ENCODE results near the gene LNX1.

LNX1 gene

GRCh38 chr4:53573696-53574095 is 17.6 kb downstream of the LNX1 start:
- TF ChIP-seq MAX (IDR thresholded peaks at IDR 0.05; ENCODE audit: low read depth, low read length) (no peak), CTCF (IDR thresholded peaks at IDR 0.05; ENCODE audit: low read depth, low read length) (no peak), MYC (IDR thresholded peaks at IDR 0.05; ENCODE audit: low read depth, low read length) (no peak), POLR2A (IDR thresholded peaks at IDR 0.05; ENCODE audit: extremely low read depth, insufficient read length) (no peak)
- no peak overlapping the region for H3K4me3 ChIP-seq (ENCODE audit: low read depth, low read length)
- DNase-seq (ENCODE audit: low read depth): no peak

DNA sequence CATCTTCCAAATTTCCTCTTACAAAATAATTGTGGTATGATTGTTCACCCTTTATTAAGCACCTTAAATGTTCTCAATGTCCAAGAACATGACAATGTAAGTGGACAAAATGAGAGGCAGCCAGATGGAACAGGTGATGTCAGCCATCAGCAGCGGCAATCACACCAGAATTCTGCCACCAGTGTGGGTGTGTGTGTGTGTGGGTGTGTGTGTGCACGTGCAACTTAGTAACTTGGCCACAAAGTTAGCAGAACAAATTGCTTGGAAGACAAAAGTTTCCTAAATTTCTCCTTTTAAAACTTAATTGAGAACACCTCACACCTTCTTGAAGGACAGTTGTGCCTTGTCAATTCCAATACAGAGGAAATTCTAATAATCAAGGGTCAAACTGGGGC is 18.7 kb downstream of the LNX1 start:
- no peak for DNase-seq (ENCODE audit: low read depth)
- TF ChIP-seq MYC (IDR thresholded peaks at IDR 0.05; ENCODE audit: low read depth, low read length) (no peak), MAX (IDR thresholded peaks at IDR 0.05; ENCODE audit: low read depth, low read length) (no peak), POLR2A (IDR thresholded peaks at IDR 0.05; ENCODE audit: extremely low read depth, insufficient read length) (no peak), CTCF (IDR thresholded peaks at IDR 0.05; ENCODE audit: low read depth, low read length) (no peak)
- no peak overlapping the region for H3K4me3 ChIP-seq (ENCODE audit: low read depth, low read length)

DNA sequence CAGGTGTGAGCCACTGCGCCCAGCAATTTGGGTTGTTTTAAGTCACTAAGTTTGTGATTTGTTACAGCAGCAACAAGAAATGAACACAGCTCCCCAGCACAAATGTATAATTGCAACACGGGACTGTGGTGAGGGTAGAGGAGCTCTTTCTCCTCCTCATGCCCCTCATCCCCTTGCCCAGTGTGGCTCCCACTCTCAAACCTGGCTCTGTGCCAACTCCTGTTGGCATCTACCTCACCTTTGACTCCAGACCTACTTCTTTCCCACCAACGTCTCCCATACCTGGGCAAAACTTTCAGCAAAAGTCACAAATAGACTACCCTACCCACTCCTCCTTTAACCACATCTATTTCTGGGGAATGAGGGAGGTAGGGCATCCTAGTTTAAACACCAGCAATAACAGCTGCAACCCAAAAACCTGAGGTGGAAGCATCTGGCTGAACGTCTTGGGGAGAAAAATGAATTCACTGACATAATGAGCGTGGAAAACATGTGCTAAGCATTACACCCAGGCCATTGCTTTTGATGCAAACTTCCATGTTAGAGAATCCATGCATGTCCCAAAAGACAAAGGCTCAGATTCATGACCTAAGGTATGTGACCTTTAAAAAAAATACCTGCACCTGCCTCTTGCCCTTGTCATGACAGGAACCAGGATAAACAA is 19.2 kb downstream of the LNX1 start:
- no peak overlapping the region for H3K4me3 ChIP-seq (ENCODE audit: low read depth, low read length)
- TF ChIP-seq CTCF (IDR thresholded peaks at IDR 0.05; ENCODE audit: low read depth, low read length) (no peak), MAX (IDR thresholded peaks at IDR 0.05; ENCODE audit: low read depth, low read length) (no peak), POLR2A (IDR thresholded peaks at IDR 0.05; ENCODE audit: extremely low read depth, insufficient read length) (no peak), MYC (IDR thresholded peaks at IDR 0.05; ENCODE audit: low read depth, low read length) (no peak)
- no peak for DNase-seq (ENCODE audit: low read depth)

- TF ChIP-seq POLR2A (IDR thresholded peaks at IDR 0.05; ENCODE audit: extremely low read depth, insufficient read length) (no peak), MYC (IDR thresholded peaks at IDR 0.05; ENCODE audit: low read depth, low read length) (no peak), MAX (IDR thresholded peaks at IDR 0.05; ENCODE audit: low read depth, low read length) (no peak), CTCF (IDR thresholded peaks at IDR 0.05; ENCODE audit: low read depth, low read length) (no peak)
- DNase-seq (ENCODE audit: low read depth): peak; percentile 52
- H3K4me3 ChIP-seq (ENCODE audit: low read depth, low read length): no peak overlapping the region
These were observed 27.5 kb downstream of the LNX1 start for GRCh38 chr4:53563824-53564223.

DNA sequence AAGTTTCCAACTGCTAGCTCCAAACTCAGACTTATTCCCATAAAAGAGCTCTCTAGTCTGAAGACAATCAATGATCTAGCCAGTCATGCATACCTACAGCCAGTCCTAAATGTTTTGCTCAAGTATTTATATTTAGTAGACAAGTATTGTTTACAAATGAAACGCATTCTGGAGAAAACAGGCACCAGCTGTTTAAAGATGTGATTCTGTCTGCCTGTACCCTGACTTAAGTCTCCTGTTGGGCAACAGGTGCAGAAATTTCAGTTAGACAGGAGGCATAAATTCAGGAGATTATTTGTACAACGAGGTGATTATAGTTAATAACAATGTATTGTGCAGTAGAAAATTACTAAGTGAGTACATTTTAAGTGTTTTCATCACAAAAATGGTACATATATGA is 28.9 kb downstream of the LNX1 start:
- TF ChIP-seq MYC (IDR thresholded peaks at IDR 0.05; ENCODE audit: low read depth, low read length) (no peak), POLR2A (IDR thresholded peaks at IDR 0.05; ENCODE audit: extremely low read depth, insufficient read length) (no peak), MAX (IDR thresholded peaks at IDR 0.05; ENCODE audit: low read depth, low read length) (no peak), CTCF (IDR thresholded peaks at IDR 0.05; ENCODE audit: low read depth, low read length) (no peak)
- no peak for DNase-seq (ENCODE audit: low read depth)
- no peak overlapping the region for H3K4me3 ChIP-seq (ENCODE audit: low read depth, low read length)

Measured in NB4 (cell line).